Ovary (tissue), 3 donors: Measurements from ENCODE around the gene CEBPG.

Experiments used
- CTCF ChIP-seq, 3 donors: fragments of 450-650 bp in 2 of 3; fragments of 200-600 bp in 1 of 3; IDR thresholded peaks; one replicate each; pipeline versions ENCODE4 v1.5.1 to v1.8.0; 2016 to 2022; ENCODE audit warnings: antibody characterized with exemption in 3 of 3, mild to moderate bottlenecking in 1 of 3
- EP300 ChIP-seq: sonication (generic); formaldehyde crosslinking; IDR thresholded peaks from one replicate; pipeline ENCODE4 v1.6.1; 2017; ENCODE audit warnings: antibody characterized with exemption
- POLR2A ChIP-seq: fragments of 450-650 bp; IDR thresholded peaks from one replicate; pipeline ENCODE4 v1.6.1; 2017; ENCODE audit warnings: antibody characterized with exemption, mild to moderate bottlenecking, moderate library complexity
- donor health status: DM: no; HTN: no; CAD: no.

- TF ChIP-seq CTCF (IDR thresholded peaks at IDR 0.05): no peak
- no peak for TF ChIP-seq POLR2A
- TF ChIP-seq EP300: no peak
Measured at GRCh38 chr19:33387351-33388230, 14.1 kb downstream of the CEBPG start.
